Measurements from ENCODE around the gene CNTNAP2.
"Not testable (repeated sequence)": the region's sequence is repeated elsewhere in the genome, so short reads cannot be mapped to it uniquely, and the experiment has no call there.

The CNTNAP2 gene

DNA sequence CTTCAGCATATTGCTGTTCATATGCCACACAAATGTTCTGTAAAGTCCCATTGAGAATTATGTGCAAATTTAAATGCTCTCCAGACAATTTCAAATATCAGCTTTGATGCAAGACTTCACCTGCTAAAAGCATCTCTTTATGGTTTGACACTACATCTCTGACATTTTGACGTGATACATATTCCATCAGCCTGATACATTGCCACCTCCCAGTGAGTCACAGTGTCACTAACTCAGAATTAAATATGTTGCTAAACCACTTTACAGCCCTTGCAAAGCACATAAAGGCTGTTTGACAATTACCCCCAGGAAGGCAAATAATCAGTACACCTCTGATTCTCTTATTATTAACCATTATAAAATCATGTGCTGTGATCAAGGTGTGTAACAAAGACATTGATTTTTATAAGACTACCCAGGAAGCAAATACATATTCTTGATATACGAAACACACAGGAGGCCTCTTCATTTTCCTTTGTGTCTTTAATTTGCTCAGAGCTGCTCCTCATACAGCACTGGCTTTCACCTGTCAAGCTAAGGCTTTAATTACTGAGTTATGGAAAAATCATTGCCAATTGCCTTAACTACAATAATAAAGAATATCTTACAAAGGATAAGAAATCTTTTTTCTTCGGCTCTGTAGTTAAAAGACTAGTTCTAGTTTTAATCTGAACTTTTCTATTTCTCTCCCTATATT is 1926.5 kb downstream of the CNTNAP2 start:
- in situ Hi-C loops (cut with HindIII; ENCODE audit: low sequenced_read_pairs): no loop called here

DNA sequence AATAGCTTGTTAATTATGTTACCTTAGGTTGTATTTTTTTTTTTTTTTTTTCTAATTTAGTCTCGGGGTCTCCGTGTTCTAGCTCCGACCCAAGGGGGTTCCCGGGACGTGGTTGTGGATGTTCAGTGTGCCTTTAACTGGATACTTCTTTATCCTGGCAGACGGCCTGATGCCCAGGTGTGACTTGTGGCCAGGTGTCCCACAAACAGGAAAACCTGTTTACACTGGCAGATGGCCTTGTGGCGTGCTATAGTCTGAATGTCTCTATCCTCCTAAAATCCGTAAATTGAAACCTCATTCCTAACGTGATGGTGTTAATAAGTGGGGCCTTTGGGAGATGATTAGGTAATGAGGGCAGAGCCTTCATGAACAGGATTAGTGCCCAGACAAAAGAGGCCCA is 1927.6 kb downstream of the CNTNAP2 start:
- in situ Hi-C loops (cut with HindIII; ENCODE audit: low sequenced_read_pairs): no loop called here

DNA sequence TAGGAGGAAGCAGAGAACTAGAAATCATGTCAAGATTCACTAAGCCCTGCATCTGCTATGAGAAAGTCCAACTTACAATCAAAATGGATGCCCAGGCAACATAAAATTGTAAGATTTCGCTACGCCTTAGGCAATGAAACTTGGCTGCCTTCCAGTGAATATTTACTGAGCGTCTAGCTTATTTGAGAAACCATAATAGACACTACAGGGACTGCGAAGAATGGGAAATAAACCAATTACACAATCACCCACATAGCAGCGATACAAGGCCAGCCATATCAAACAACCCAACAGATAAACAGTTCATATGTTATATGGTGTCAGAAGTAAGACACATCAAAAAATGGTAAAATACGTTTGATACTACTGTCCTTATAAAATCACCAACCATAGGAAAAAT is 1928.9 kb downstream of the CNTNAP2 start:
- in situ Hi-C loops (cut with HindIII; ENCODE audit: low sequenced_read_pairs): no loop called here

DNA sequence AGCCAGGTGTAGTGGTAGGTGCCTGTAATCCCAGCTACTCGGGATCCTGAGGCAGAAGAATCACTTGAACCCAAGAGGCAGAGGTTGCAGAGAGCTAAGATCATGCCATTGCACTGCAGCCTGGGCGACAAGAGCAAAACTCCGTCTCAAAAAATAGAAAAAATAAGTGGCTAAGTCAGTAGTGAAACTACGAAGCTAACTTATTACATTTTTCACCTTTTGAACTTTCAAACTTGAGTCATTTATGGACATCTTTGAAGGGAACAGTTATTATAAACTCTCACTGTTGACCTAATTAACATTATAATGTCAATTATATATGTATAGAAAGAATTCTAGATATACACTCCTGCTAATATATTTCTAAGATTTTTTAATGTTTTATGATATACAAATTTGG is 1932.5 kb downstream of the CNTNAP2 start:
- in situ Hi-C loops (cut with HindIII; ENCODE audit: low sequenced_read_pairs): no loop called here

DNA sequence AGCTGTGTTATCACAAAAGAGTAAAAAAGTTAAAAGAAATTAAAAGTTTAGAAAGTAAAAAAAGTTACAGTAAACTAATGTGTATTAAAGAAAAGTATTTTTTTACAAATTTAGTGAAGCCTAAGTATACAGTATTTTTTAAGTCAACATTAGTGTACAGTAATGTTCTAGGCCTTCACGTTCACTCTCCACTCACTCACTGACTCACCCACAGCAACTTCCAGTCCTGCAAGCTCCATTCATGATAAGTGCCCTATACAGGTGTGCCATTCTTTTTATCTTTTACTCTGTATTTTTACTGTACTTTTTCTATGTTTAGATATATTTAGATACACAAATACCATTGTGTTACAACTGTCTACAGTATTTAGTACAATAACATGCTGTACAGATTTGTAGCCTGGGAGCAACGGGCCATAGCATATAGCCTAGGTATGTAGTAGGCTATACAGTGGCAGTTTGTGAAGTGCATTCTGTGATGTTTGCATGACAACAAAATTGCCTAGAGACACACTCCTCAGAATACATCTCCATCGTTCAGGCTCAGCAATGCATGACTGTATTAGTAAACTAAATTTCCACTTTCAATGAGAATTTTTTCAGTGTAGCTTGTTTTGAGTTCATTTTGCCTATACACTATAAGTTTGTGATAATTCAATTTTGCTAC is 1934.0 kb downstream of the CNTNAP2 start:
- in situ Hi-C loops (cut with HindIII; ENCODE audit: low sequenced_read_pairs): no loop called here

DNA sequence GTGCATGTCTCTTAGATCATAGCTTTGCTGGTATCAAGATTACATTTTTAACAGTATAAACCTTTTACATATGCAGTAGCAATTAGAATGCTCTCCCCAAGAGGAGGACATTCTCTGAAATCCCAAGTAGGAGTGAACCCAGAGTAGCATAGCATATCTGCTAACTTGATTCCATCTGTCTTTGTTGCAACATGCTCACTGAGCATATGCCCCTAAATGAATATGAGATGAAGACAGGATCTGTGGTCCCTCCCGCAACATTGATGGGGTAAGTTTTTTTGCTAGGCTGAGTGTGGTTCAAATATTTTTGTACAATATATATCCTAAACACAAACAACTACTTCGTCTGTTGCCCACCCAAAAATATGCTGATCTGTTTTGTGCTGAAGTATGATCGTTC is 1939.8 kb downstream of the CNTNAP2 start:
- in situ Hi-C loops (cut with HindIII; ENCODE audit: low sequenced_read_pairs): no loop called here

DNA sequence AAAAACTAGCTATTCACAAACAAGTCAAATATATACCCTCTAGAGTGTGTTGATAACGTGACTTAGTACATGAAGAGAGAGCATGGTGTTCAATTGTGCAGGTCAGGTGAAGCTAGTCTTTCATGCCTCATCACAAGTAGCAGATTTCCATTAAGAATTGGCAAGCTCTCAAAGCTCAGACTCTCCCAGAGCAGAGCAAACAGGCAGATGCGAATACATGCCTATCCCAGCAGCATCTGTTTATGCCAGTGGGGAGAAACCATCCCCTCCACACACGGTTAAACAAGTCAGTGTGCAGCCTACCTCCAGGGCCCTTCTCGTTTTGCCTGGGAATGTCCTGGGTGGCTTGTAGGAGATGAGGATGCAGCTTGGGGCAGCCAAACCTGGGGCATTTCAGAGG is 1941.5 kb downstream of the CNTNAP2 start:
- in situ Hi-C loops (cut with HindIII; ENCODE audit: low sequenced_read_pairs): no loop called here

DNA sequence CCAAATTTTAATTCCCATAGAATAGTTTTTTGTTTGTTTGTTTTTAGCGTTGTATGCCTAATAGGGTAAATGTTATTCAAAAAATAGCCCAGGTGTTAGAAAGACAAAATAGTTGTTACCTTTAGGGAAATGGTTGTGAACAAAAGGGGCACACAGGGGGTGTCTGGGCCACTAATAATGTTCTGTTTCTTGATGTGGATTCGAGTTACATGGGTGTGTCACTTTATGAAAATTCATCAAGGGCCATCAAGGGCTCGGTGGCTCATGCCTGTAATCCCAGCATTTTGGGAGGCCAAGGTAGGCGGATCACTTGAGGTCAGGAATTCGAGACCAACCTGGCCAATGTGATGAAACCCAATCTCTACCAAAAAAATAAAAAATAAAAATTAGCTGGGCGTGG is 1942.2 kb downstream of the CNTNAP2 start:
- in situ Hi-C loops (cut with HindIII; ENCODE audit: low sequenced_read_pairs): no loop called here

DNA sequence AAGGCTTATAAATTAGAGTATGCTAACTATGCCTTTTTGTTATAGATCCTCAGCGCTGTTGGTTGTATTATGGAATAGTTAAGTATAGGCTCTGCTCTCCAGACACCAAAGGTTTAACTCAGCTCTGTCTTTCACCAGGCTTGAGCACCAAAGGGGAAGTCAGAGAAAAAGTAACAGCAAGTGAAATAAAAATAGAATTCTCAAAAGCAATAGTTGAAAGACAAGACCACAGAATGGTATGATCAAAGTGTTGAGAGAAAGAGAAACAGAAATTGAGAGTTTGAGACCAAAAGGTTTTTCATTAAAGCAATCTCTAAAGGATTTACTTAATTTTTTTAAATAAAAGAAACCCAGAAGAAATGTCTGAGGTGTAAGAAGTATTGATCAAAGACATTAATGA is 1944.1 kb downstream of the CNTNAP2 start:
- in situ Hi-C loops (cut with HindIII; ENCODE audit: low sequenced_read_pairs): no loop called here

DNA sequence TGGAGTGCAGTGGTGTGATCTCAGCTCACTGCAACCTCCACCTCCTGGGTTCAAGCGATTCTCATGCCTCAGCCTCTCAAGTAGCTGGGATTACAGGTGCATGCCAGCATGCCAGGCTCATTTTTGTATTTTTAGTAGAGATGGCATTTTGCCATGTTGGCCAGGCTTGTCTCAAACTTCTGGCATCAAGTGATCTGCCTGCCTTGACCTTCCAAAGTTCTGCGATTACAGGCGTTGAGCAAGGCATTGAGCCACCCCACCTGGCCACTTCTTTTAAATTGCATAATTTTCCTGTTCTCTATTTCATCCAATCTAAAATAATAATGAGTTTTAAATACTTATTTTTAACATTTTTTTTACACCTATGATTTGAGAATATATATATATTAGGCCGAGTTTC is 1961.5 kb downstream of the CNTNAP2 start:
- in situ Hi-C loops (cut with HindIII; ENCODE audit: low sequenced_read_pairs): not testable (repeated sequence)

DNA sequence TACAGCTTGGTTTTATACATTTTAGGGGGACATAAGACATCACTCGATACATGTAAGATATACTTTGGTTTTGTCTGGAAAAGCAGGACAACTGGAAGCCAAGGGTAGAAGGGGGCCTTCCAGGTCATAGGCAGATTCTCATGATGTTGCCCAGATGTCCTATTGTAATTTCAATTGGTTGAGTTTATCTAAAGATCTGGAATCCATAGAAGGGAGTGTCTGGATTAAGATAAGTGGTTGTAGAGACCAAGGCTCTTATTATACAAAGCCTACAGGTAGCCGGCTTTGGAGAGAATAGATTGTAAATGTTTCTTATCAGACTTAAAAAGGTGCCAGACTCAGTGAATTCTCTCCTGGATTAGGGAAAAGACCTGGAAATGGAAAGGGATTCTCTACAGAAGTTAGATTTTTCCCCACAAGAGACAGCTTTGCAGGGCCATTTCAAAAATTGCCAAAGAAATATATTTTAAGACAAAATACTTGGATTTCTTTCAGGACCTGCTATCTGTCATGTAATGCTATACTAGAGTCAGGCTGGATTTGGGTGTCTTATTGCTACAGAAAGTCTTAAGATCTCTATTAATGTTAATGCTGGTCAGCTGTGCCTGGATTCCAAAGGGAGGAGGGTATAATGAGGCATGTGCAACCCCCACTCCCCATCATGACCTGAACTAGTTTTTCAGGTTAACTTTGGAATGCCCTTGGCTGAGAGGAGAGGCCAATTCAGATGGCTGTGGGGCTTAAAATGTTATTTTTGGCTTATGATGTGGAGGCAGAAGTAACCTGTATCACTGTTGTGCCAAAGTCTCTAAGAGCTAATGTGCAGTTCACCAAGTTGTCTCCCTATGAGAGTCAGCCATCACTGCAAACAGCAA is 1962.8 kb downstream of the CNTNAP2 start:
- in situ Hi-C loops (cut with HindIII; ENCODE audit: low sequenced_read_pairs): no loop called here

DNA sequence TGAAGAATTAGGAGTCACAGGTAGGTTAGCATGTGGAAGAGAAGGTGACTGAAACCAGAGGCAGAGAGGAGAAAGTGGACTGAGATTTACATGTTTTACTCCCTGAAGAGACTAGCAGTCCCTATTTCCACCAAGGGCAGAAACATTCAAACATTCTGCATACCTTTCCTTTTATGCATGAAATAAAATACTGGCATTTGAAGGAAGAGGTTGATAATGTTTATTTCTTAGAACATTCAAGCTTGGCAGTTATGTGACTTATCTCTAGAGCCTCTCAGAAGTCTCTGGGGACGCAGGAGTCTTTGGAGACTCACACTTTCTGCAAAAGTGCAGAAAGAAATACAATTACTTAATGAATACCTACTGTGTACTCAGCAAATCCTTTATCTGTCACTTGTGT is 1966.8 kb downstream of the CNTNAP2 start:
- in situ Hi-C loops (cut with HindIII; ENCODE audit: low sequenced_read_pairs): no loop called here

DNA sequence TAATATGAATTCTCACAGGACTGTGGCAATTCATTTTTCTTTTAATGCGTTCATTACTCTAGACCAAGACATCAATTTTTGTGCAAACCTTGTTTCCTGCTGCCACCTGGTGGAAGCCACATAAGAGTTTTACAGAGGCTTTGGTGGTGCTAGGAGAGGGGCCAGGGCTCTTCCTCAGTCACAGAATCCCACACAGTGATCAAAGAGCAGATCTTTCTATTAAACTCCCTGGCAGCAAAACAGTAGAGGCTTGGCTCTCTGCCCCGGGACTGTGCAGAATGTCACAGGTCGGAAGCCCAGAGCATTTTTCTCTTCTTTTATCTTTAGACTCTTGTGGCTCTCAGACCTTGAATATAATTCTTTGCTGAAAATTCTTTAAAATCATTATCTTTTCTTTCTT is 1967.5 kb downstream of the CNTNAP2 start:
- in situ Hi-C loops (cut with HindIII; ENCODE audit: low sequenced_read_pairs): no loop called here

DNA sequence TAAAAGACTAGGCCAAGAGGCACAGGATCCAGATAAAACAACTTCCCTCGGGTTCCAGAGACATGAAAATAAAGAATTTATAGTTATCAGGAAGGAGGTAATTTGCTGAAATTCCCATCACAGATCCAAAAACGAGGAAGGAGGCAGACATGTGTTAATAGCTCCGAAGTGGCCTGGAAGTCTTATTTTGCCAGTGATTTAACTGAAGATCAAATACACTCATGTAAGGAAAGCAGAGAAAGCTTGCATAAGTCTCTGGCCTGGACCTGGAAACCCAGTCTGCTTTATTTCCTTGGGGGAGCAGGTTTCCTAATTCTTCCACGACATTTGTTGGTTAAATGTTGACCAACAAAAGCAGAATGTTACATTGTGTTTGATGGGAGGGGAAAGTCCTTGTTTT is 1975.3 kb downstream of the CNTNAP2 start:
- in situ Hi-C loops (cut with HindIII; ENCODE audit: low sequenced_read_pairs): no loop called here

DNA sequence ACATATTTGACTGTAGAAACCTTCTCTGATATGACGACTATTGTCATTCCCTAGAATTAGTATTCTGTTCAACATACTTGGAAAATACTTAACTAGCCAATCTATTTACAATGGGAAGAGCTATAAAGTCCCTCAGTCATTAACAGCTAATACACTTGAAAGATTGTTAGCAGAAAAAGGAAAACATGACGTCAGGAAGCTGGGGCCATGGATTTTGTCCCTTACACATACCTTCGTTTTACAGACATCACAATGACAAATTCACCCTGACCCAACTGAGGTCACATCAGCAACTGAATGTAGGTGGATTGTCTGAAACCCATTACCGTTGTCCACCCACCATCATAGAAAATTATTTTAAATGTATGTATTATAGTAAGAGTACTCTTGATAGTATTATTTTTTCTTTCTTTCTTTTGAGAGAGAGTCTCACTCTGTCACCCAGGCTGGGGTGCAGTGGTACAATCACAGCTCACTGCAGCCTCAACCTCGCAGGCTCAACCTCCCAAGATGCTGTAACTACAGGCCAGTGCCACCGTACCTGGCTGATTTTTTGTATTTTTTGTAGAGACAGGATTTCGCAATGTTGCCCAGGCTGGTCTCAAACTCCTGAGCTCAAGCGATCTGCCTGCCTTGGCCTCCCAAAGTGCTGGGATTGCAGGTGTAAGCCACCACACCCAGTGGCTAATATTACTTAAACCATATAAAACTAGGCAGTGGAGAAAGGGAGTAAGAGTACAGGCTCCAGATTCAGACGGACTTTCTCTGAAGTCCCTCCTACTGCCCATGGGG is 1977.0 kb downstream of the CNTNAP2 start:
- in situ Hi-C loops (cut with HindIII; ENCODE audit: low sequenced_read_pairs): no loop called here

DNA sequence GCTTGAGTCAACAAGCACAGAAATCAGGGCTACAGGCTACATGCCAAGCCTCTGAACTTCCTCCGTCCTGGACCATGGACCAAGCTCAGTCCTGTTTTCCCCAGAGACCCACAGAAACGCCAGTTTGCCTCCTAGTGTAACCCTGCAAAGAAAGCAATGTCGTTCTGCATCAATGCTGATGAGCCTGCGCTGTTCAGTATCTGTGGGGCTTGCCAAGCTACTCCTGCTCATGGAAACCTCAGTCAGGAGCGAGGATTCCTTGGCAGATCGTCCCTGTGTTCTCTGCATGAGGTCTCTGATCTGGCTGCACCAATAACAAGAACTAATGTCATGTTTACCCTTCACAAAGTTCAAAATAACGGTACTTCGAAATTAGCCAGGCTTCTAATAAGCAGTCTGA is 1978.5 kb downstream of the CNTNAP2 start:
- in situ Hi-C loops (cut with HindIII; ENCODE audit: low sequenced_read_pairs): no loop called here

DNA sequence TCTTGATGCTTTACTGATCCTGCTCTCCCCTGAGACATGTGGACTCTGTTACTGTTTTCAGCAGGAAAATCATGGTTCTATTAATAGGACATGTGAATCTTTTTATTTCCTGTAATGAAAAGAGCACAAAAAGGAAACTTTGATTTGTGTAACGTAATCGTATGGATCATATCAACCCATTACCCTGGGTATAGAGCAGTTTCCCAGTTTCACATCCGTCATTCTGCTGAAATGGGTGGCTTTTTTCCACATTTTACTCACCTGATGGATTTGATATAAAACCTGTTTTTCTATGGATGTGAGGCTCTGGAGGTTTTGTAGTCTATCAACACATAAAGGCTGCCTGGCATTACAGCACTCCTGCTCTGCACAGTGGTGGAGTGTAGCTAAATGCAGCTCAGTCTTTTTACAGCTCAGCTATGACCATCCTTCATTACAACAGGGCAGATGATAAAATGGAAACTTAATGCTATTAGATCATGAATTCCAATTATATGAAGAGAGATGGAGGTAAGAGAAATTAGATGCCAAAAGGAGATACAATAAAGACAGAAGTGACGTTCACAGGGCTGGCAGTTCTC is 1987.6 kb downstream of the CNTNAP2 start:
- in situ Hi-C loops (cut with HindIII; ENCODE audit: low sequenced_read_pairs): no loop called here

DNA sequence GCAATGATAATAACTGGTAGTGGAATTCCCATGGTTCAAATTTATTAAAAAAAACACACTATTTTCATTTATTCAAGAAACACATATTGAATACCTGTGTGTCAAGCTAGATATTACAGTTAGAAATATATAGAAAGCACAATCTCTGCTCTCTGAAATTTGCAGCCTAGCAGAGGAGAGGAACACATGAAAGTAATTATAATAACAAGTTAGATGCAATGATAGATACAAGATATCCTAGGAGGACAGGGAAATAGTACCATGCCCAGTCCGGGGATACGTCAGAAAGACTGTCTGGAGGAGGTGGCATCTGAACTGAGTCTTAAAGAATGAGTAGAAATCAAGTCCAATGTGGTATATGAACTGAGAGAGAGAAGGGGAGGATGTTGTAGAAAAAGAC is 1988.3 kb downstream of the CNTNAP2 start:
- in situ Hi-C loops (cut with HindIII; ENCODE audit: low sequenced_read_pairs): no loop called here

DNA sequence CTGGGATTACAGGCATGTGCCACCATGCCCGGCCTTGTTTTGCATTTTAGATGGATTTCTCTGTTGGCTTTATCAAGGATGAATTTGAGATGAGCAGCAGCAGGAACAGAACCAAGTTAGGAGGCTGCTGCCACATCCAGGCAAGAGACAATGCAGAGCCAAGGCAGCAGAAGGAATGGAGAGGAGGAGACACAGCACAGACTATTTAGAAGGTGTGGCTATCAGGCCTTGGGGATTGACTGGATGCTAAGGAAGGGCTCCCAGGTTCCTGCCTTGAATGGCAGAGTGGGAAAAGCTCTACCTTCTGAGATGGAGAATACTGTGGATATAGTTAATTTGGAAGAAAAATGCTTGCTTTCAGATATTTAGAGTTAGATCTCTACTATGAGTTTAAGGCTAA is 1989.3 kb downstream of the CNTNAP2 start:
- in situ Hi-C loops (cut with HindIII; ENCODE audit: low sequenced_read_pairs): no loop called here

DNA sequence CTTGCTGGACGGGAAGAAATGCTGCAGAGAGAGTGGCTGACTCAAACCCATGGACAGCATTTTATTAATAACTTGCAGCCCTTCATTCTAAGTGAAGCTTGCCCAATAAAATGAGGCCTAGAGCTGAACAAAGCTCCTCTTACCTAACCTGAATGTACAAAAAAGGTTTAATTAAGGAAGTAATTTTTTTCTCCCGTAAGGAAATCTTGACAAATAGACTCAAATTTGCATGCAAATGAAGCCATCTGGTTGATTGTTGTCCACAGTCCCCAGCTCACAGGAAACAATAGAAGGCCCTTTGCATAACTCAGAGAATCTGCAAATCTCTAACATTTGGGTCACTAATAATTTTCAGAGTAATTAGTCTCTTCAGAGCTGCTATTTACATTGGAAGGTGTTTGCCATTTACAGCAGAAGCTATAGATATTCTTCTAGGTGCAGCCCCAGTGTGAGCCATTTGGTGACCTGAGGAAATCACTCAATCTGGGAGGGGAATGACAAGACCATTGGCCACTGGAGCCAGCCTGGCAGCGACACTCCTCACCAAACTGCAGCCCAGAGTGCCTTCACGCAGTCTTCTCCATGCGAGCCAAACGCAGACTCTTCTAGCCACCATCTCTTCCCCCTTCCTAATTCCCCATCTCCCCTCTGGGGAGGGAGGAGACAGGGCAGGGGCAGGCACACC is 1991.0 kb downstream of the CNTNAP2 start:
- in situ Hi-C loops (cut with HindIII; ENCODE audit: low sequenced_read_pairs): no loop called here
